ENCODE results near the gene LUZP1.

GRCh38 chr1:23101101-23101827 is 67.4 kb downstream of the LUZP1 start:
- TF ChIP-seq CTCF (IDR thresholded peaks at IDR 0.05; ENCODE audit: low read depth, low read length, missing input control) (no peak), ZBTB33 (IDR thresholded peaks at IDR 0.05) (no peak), MAX (IDR thresholded peaks at IDR 0.05) (no peak), EGR1 (IDR thresholded peaks at IDR 0.05; ENCODE audit: low read depth in 2 of 2) (no peak), YY1 (IDR thresholded peaks at IDR 0.05) (no peak), RAD21 (IDR thresholded peaks at IDR 0.05) (no peak), JUND (IDR thresholded peaks at IDR 0.05) (no peak), TAF1 (conservative IDR thresholded peaks at IDR 0.05) (no peak), SP1 (IDR thresholded peaks at IDR 0.05) (no peak), GABPA (IDR thresholded peaks at IDR 0.05 in 1 of 2, conservative IDR thresholded peaks at IDR 0.05 in 1 of 2) (no peak)
- TF ChIP-seq, protein P1, sequence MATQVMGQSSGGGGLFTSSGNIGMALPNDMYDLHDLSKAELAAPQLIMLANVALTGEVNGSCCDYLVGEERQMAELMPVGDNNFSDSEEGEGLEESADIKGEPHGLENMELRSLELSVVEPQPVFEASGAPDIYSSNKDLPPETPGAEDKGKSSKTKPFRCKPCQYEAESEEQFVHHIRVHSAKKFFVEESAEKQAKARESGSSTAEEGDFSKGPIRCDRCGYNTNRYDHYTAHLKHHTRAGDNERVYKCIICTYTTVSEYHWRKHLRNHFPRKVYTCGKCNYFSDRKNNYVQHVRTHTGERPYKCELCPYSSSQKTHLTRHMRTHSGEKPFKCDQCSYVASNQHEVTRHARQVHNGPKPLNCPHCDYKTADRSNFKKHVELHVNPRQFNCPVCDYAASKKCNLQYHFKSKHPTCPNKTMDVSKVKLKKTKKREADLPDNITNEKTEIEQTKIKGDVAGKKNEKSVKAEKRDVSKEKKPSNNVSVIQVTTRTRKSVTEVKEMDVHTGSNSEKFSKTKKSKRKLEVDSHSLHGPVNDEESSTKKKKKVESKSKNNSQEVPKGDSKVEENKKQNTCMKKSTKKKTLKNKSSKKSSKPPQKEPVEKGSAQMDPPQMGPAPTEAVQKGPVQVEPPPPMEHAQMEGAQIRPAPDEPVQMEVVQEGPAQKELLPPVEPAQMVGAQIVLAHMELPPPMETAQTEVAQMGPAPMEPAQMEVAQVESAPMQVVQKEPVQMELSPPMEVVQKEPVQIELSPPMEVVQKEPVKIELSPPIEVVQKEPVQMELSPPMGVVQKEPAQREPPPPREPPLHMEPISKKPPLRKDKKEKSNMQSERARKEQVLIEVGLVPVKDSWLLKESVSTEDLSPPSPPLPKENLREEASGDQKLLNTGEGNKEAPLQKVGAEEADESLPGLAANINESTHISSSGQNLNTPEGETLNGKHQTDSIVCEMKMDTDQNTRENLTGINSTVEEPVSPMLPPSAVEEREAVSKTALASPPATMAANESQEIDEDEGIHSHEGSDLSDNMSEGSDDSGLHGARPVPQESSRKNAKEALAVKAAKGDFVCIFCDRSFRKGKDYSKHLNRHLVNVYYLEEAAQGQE (IDR thresholded peaks at IDR 0.05), result no peak

All from liver (tissue), 3 donors.